ENCODE data around the gene PIEZO1.
A peak's percentile ranks its signal among the peaks of the same experiment; 100 is the strongest.
"Not testable (repeated sequence)": the region's sequence is repeated elsewhere in the genome, so short reads cannot be mapped to it uniquely, and the experiment has no call there.

PIEZO1 gene

GRCh38 chr16:88785106-88785924 is at the start of gene PIEZO1:
Gene PIEZO1, minus strand, starts transcription at chr16:88785220. Its CDS starts 256 bp downstream, at chr16:88784964.
- TF ChIP-seq POLR2A (IDR thresholded peaks at IDR 0.05; ENCODE audit: low read length) (peak; percentile 55), GATA1 (IDR thresholded peaks at IDR 0.05; ENCODE audit: low read depth, low read length) (no peak)
- peak; percentile 82 to 90 for DNase-seq

GRCh38 chr16:88834670-88835069 is 49.6 kb upstream of the PIEZO1 start:
- TF ChIP-seq POLR2A (IDR thresholded peaks at IDR 0.05; ENCODE audit: low read length) (no peak), GATA1 (IDR thresholded peaks at IDR 0.05; ENCODE audit: low read depth, low read length) (no peak)
- no peak for DNase-seq

GRCh38 chr16:88833086-88833485 is 48.1 kb upstream of the PIEZO1 start:
- DNase-seq, result no peak
- TF ChIP-seq GATA1 (IDR thresholded peaks at IDR 0.05; ENCODE audit: low read depth, low read length), result no peak
- TF ChIP-seq POLR2A (IDR thresholded peaks at IDR 0.05; ENCODE audit: low read length), result no peak

- DNase-seq, result no peak
- TF ChIP-seq GATA1 (IDR thresholded peaks at IDR 0.05; ENCODE audit: low read depth, low read length), result no peak
These were observed 46.8 kb upstream of the PIEZO1 start for GRCh38 chr16:88831838-88832237.

- no peak for TF ChIP-seq GATA1 (IDR thresholded peaks at IDR 0.05; ENCODE audit: low read depth, low read length)
- TF ChIP-seq POLR2A (IDR thresholded peaks at IDR 0.05; ENCODE audit: low read length), result no peak
- DNase-seq, result no peak
These were observed 45.8 kb upstream of the PIEZO1 start for GRCh38 chr16:88830783-88831182.

- no peak for TF ChIP-seq GATA1 (IDR thresholded peaks at IDR 0.05; ENCODE audit: low read depth, low read length)
- no peak for TF ChIP-seq POLR2A (IDR thresholded peaks at IDR 0.05; ENCODE audit: low read length)
- no peak for DNase-seq
These were observed 45.2 kb upstream of the PIEZO1 start for GRCh38 chr16:88830258-88830657.

- no peak for DNase-seq
- TF ChIP-seq GATA1 (IDR thresholded peaks at IDR 0.05; ENCODE audit: low read depth, low read length) (no peak), POLR2A (IDR thresholded peaks at IDR 0.05; ENCODE audit: low read length) (no peak)
These were observed 43.7 kb upstream of the PIEZO1 start for GRCh38 chr16:88828711-88829110.

- no peak for TF ChIP-seq GATA1 (IDR thresholded peaks at IDR 0.05; ENCODE audit: low read depth, low read length)
- TF ChIP-seq POLR2A (IDR thresholded peaks at IDR 0.05; ENCODE audit: low read length), result no peak
- DNase-seq, result no peak
These were observed 42.7 kb upstream of the PIEZO1 start for GRCh38 chr16:88827727-88828126.

- no peak for DNase-seq
These were observed 41.2 kb upstream of the PIEZO1 start for GRCh38 chr16:88826070-88826840.

GRCh38 chr16:88825146-88825545 is 40.1 kb upstream of the PIEZO1 start:
- no peak for DNase-seq
- no peak for TF ChIP-seq POLR2A (IDR thresholded peaks at IDR 0.05; ENCODE audit: low read length)
- TF ChIP-seq GATA1 (IDR thresholded peaks at IDR 0.05; ENCODE audit: low read depth, low read length), result no peak

More at GRCh38 chr16:88826070-88826840, 41.2 kb upstream of the PIEZO1 start:
- TF ChIP-seq GATA1 (IDR thresholded peaks at IDR 0.05; ENCODE audit: low read depth, low read length) (no peak), POLR2A (IDR thresholded peaks at IDR 0.05; ENCODE audit: low read length) (no peak)

GRCh38 chr16:88824256-88825077 is 39.4 kb upstream of the PIEZO1 start:
- DNase-seq, result no peak
- TF ChIP-seq GATA1 (IDR thresholded peaks at IDR 0.05; ENCODE audit: low read depth, low read length) (no peak), POLR2A (IDR thresholded peaks at IDR 0.05; ENCODE audit: low read length) (no peak)

- DNase-seq, result not testable (repeated sequence)
These were observed 38.6 kb upstream of the PIEZO1 start for GRCh38 chr16:88823646-88824045.

GRCh38 chr16:88822281-88823040 is 37.4 kb upstream of the PIEZO1 start:
- TF ChIP-seq GATA1 (IDR thresholded peaks at IDR 0.05; ENCODE audit: low read depth, low read length) (no peak), POLR2A (IDR thresholded peaks at IDR 0.05; ENCODE audit: low read length) (no peak)
- DNase-seq, result no peak
